ENCODE data around the gene USH1G. TPM values are rescaled to one million over a fixed set of nuclear protein-coding genes. Genes with fewer than 3 reads are reported as not detected.
A peak's percentile ranks its signal among the peaks of the same experiment; 100 is the strongest.

USH1G gene
- total and polyA plus RNA-seq, 2 of the 13 experiments (the other 11 are each of a cell fraction or from before 2014, with no cell fraction given), result 0.04 TPM; not detected in 1

DNA sequence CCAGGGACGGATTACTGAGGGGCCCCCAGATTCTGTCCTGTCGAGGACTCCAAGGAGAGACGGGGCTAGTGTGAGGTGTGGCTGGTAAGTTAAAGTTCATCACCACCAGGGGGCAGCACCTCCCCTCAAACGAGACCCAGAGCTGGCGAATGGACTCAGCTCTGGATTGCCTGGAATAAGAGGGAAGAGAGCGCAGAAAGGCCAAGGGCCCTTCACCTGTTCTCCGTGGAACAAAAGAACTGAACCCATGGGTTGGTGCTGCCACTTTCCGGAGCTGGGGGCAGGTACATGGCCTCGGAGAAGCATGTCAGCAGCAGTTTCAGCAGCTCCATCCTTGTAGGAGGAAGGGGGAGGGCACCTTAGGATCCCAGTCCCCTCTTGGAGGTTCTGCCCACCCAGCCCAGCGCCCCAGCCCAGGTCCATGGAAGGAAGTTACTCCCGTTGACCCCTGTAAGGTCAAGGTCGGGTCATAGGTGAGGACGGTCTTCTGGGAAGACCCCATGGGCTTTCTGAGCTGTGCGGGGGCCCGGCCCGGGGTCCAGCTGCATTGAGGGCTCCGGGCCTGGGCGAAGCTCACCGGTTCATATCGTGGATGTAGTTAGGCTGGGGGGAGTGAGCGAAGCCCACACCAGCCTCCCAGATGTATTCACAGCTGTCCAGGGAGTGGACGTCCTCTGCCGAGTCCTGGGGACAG lies 38.7 kb upstream of the USH1G start (continued):
- TF ChIP-seq, protein P1, sequence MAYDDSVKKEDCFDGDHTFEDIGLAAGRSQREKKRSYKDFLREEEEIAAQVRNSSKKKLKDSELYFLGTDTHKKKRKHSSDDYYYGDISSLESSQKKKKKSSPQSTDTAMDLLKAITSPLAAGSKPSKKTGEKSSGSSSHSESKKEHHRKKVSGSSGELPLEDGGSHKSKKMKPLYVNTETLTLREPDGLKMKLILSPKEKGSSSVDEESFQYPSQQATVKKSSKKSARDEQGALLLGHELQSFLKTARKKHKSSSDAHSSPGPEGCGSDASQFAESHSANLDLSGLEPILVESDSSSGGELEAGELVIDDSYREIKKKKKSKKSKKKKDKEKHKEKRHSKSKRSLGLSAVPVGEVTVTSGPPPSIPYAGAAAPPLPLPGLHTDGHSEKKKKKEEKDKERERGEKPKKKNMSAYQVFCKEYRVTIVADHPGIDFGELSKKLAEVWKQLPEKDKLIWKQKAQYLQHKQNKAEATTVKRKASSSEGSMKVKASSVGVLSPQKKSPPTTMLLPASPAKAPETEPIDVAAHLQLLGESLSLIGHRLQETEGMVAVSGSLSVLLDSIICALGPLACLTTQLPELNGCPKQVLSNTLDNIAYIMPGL (CRISPR knock-in tag; IDR thresholded peaks at IDR 0.05; ENCODE audit: borderline replicate concordance in 1 of 2, low read depth in 1 of 2), result peak in 1 of 2 experiments; percentile 83; a peak in 1 of 4 replicates
- TF ChIP-seq, protein P2, sequence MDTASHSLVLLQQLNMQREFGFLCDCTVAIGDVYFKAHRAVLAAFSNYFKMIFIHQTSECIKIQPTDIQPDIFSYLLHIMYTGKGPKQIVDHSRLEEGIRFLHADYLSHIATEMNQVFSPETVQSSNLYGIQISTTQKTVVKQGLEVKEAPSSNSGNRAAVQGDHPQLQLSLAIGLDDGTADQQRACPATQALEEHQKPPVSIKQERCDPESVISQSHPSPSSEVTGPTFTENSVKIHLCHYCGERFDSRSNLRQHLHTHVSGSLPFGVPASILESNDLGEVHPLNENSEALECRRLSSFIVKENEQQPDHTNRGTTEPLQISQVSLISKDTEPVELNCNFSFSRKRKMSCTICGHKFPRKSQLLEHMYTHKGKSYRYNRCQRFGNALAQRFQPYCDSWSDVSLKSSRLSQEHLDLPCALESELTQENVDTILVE (CRISPR knock-in tag; IDR thresholded peaks at IDR 0.05), result 0 out of 2 replicates have a peak, but pooled peaks have one; percentile 35
- no peak for TF ChIP-seq HNRNPL (IDR thresholded peaks at IDR 0.05; ENCODE audit: low read depth, low read length)
- no peak for TF ChIP-seq PAF1 (CRISPR knock-in tag; IDR thresholded peaks at IDR 0.05)
- TF ChIP-seq, protein P3, sequence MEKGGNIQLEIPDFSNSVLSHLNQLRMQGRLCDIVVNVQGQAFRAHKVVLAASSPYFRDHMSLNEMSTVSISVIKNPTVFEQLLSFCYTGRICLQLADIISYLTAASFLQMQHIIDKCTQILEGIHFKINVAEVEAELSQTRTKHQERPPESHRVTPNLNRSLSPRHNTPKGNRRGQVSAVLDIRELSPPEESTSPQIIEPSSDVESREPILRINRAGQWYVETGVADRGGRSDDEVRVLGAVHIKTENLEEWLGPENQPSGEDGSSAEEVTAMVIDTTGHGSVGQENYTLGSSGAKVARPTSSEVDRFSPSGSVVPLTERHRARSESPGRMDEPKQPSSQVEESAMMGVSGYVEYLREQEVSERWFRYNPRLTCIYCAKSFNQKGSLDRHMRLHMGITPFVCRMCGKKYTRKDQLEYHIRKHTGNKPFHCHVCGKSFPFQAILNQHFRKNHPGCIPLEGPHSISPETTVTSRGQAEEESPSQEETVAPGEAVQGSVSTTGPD (CRISPR knock-in tag; IDR thresholded peaks at IDR 0.05), result no peak
- TF ChIP-seq TARDBP (CRISPR knock-in tag; IDR thresholded peaks at IDR 0.05), result no peak
- TF ChIP-seq SMAD3 (CRISPR knock-in tag; IDR thresholded peaks at IDR 0.05), result no peak
- TF ChIP-seq NCOA2 (CRISPR knock-in tag; IDR thresholded peaks at IDR 0.05), result 0 out of 2 replicates have a peak, but pooled peaks have one; percentile 39
- TF ChIP-seq ZNF230 (CRISPR knock-in tag; IDR thresholded peaks at IDR 0.05), result no peak
- TF ChIP-seq, protein P4, sequence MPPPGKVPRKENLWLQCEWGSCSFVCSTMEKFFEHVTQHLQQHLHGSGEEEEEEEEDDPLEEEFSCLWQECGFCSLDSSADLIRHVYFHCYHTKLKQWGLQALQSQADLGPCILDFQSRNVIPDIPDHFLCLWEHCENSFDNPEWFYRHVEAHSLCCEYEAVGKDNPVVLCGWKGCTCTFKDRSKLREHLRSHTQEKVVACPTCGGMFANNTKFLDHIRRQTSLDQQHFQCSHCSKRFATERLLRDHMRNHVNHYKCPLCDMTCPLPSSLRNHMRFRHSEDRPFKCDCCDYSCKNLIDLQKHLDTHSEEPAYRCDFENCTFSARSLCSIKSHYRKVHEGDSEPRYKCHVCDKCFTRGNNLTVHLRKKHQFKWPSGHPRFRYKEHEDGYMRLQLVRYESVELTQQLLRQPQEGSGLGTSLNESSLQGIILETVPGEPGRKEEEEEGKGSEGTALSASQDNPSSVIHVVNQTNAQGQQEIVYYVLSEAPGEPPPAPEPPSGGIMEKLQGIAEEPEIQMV (CRISPR knock-in tag; IDR thresholded peaks at IDR 0.05; ENCODE audit: low read depth), result 0 out of 2 replicates have a peak, but pooled peaks have one; percentile 46
- TF ChIP-seq, protein P5, sequence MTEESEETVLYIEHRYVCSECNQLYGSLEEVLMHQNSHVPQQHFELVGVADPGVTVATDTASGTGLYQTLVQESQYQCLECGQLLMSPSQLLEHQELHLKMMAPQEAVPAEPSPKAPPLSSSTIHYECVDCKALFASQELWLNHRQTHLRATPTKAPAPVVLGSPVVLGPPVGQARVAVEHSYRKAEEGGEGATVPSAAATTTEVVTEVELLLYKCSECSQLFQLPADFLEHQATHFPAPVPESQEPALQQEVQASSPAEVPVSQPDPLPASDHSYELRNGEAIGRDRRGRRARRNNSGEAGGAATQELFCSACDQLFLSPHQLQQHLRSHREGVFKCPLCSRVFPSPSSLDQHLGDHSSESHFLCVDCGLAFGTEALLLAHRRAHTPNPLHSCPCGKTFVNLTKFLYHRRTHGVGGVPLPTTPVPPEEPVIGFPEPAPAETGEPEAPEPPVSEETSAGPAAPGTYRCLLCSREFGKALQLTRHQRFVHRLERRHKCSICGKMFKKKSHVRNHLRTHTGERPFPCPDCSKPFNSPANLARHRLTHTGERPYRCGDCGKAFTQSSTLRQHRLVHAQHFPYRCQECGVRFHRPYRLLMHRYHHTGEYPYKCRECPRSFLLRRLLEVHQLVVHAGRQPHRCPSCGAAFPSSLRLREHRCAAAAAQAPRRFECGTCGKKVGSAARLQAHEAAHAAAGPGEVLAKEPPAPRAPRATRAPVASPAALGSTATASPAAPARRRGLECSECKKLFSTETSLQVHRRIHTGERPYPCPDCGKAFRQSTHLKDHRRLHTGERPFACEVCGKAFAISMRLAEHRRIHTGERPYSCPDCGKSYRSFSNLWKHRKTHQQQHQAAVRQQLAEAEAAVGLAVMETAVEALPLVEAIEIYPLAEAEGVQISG (CRISPR knock-in tag; IDR thresholded peaks at IDR 0.05), result 0 out of 2 replicates have a peak, but pooled peaks have one; percentile 19
- TF ChIP-seq, protein P6, sequence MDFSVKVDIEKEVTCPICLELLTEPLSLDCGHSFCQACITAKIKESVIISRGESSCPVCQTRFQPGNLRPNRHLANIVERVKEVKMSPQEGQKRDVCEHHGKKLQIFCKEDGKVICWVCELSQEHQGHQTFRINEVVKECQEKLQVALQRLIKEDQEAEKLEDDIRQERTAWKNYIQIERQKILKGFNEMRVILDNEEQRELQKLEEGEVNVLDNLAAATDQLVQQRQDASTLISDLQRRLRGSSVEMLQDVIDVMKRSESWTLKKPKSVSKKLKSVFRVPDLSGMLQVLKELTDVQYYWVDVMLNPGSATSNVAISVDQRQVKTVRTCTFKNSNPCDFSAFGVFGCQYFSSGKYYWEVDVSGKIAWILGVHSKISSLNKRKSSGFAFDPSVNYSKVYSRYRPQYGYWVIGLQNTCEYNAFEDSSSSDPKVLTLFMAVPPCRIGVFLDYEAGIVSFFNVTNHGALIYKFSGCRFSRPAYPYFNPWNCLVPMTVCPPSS (IDR thresholded peaks at IDR 0.05), result no peak
- 0 out of 2 replicates have a peak, but pooled peaks have one; percentile 36 for TF ChIP-seq ZNF264 (CRISPR knock-in tag; IDR thresholded peaks at IDR 0.05)
- TF ChIP-seq SMAD9 (CRISPR knock-in tag; IDR thresholded peaks at IDR 0.05), result no peak
- peak; percentile 18; the same call in 1 of the 2 replicates for TF ChIP-seq HOXA3 (CRISPR knock-in tag; IDR thresholded peaks at IDR 0.05)
- TF ChIP-seq CEBPB (IDR thresholded peaks at IDR 0.05; ENCODE audit: borderline replicate concordance, low read depth, low read length), result no peak
- TF ChIP-seq PCBP1 (IDR thresholded peaks at IDR 0.05; ENCODE audit: borderline replicate concordance, low read depth, low read length), result no peak

All from HepG2 (cell line).